HUDEP-2 (cell line): ENCODE data around the gene AGTPBP1.
A peak's percentile ranks its signal among the peaks of the same experiment; 100 is the strongest.
"Not testable (repeated sequence)": the region's sequence is repeated elsewhere in the genome, so short reads cannot be mapped to it uniquely, and the experiment has no call there.

ENCODE experiments used
- DNase-seq, 76 experiments: peaks; one replicate each; lab custom pipeline; 2025; ENCODE audit not compliant: unreplicated experiment in 76 of 76; lab: John Stamatoyannopoulos, UW

The AGTPBP1 gene

GRCh38 chr9:85719411-85719810, 22.3 kb downstream of the AGTPBP1 start:
- not testable (repeated sequence) for DNase-seq

- not testable (repeated sequence) for DNase-seq
Measured at GRCh38 chr9:85717818-85718217, 23.9 kb downstream of the AGTPBP1 start.

- DNase-seq, result no peak
Measured at GRCh38 chr9:85717220-85717619, 24.5 kb downstream of the AGTPBP1 start.

GRCh38 chr9:85716031-85716877, 25.5 kb downstream of the AGTPBP1 start:
- DNase-seq, result peak in 3 of 76 experiments; percentile 3 to 15 (median 4)

- DNase-seq, result peak in 9 of 76 experiments; percentile 3 to 33 (median 11)
Measured at GRCh38 chr9:85715587-85715986, 26.2 kb downstream of the AGTPBP1 start.

GRCh38 chr9:85713897-85714296, 27.9 kb downstream of the AGTPBP1 start:
- DNase-seq, result no peak

GRCh38 chr9:85704744-85705143, 37.0 kb downstream of the AGTPBP1 start:
- DNase-seq, result no peak

GRCh38 chr9:85703398-85703797, 38.4 kb downstream of the AGTPBP1 start:
- no peak for DNase-seq

GRCh38 chr9:85702726-85703289, 38.9 kb downstream of the AGTPBP1 start:
- DNase-seq, result no peak

- no peak for DNase-seq
Measured at GRCh38 chr9:85702191-85702590, 39.6 kb downstream of the AGTPBP1 start.

GRCh38 chr9:85700330-85700729, 41.4 kb downstream of the AGTPBP1 start:
- no peak for DNase-seq

- no peak for DNase-seq
Measured at GRCh38 chr9:85688361-85688760, 53.4 kb downstream of the AGTPBP1 start.

- no peak for DNase-seq
Measured at GRCh38 chr9:85685081-85685480, 56.7 kb downstream of the AGTPBP1 start.

GRCh38 chr9:85676790-85677189, 65.0 kb downstream of the AGTPBP1 start:
- DNase-seq, result peak in 9 of 76 experiments; percentile 1 to 41 (median 23)

GRCh38 chr9:85667374-85667773, 74.4 kb downstream of the AGTPBP1 start:
- DNase-seq, result no peak

- DNase-seq, result no peak
Measured at GRCh38 chr9:85666086-85666485, 75.7 kb downstream of the AGTPBP1 start.

- DNase-seq, result no peak
Measured at GRCh38 chr9:85662573-85662972, 79.2 kb downstream of the AGTPBP1 start.

GRCh38 chr9:85658716-85659115, 83.0 kb downstream of the AGTPBP1 start:
- DNase-seq, result no peak

GRCh38 chr9:85653153-85653552, 88.6 kb downstream of the AGTPBP1 start:
- no peak for DNase-seq

GRCh38 chr9:85647571-85647970, 94.2 kb downstream of the AGTPBP1 start:
- DNase-seq, result no peak

- no peak for DNase-seq
Measured at GRCh38 chr9:85645909-85646627, 95.7 kb downstream of the AGTPBP1 start.
